Peyer's patch (tissue), 4 donors: ENCODE data around the gene OBSCN. TPM values are rescaled to one million over a fixed set of nuclear protein-coding genes. Genes with fewer than 3 reads are reported as not detected.

Experiments used
- DNase-seq, 3 donors: peaks; one replicate each; pipeline ENCODE4 v3.0.0-alpha.2; 2017 to 2019
- H3K27ac ChIP-seq, 4 donors: fragments of 200-600 bp; sonication (generic); one replicate each; pipeline ENCODE4 v1.5.1; 2016 to 2019
- H3K27me3 ChIP-seq, 2 donors: fragments of 200-600 bp; sonication (generic); one replicate each; pipeline ENCODE4 v1.5.1; 2019
- H3K36me3 ChIP-seq, 3 donors: fragments of 200-600 bp; sonication (generic); one replicate each; pipeline ENCODE4 v1.5.1; 2016 to 2019
- H3K4me1 ChIP-seq, 4 donors: fragments of 200-600 bp; sonication (generic); one replicate each; pipeline ENCODE4 v1.5.1; 2016 to 2019
- H3K4me3 ChIP-seq, 4 donors: fragments of 200-600 bp; sonication (generic); 1 replicate in 3 of 4; 2 replicates in 1 of 4; pipeline ENCODE4 v1.5.1; 2016 to 2019; ENCODE audit warnings: mild to moderate bottlenecking in 1 of 4
- H3K9me3 ChIP-seq, 4 donors: fragments of 200-600 bp; sonication (generic); one replicate each; pipeline ENCODE4 v1.5.1; 2016 to 2019; ENCODE audit warnings: mild to moderate bottlenecking in 1 of 4
- CTCF ChIP-seq, 6 experiments: fragments of 450-650 bp in 4 of 6; fragments of 200-600 bp in 2 of 6; sonication (generic) in 1 of 6; IDR thresholded peaks; one replicate each; pipeline ENCODE4 v1.5.1; 2017 to 2019; ENCODE audit warnings: antibody characterized with exemption in 6 of 6, mild to moderate bottlenecking in 3 of 6, moderate library complexity in 1 of 6
- POLR2A ChIP-seq, 2 donors: fragments of 450-650 bp; IDR thresholded peaks; one replicate each; pipeline ENCODE4 v1.5.1; 2017; ENCODE audit warnings: antibody characterized with exemption in 2 of 2, mild to moderate bottlenecking in 2 of 2, moderate library complexity in 2 of 2
- total RNA-seq, 4 donors: library from RNA; depleted of rRNA; stranded (reverse); fragments of >200 nt; gene quantifications; one replicate each; pipeline ENCODE4 v1.1.0, GENCODE V29; 2016

The OBSCN gene
- total RNA-seq, 4 donors from 2014 or later = 5.8 to 136 (median 34.4) TPM

GRCh38 chr1:228177721-228178710 lies 29.8 kb upstream of the OBSCN start:
- H3K36me3 ChIP-seq = peaks cover 0 to 13% (median 0%) of the 10 kb centered on the region in 3 donors
- TF ChIP-seq CTCF (IDR thresholded peaks at IDR 0.05) = no peak
- no peak for TF ChIP-seq POLR2A (IDR thresholded peaks at IDR 0.05)
- no peaks in the 10 kb centered on the region for H3K9me3 ChIP-seq
- peak in 1 of 3 donors; percentile 13 for DNase-seq
- H3K27ac ChIP-seq = peak overlapping the region in 2 of 4 donors; percentile 58 to 64
- no peaks in the 10 kb centered on the region for H3K27me3 ChIP-seq
- H3K4me1 ChIP-seq = peaks cover 0 to 4% (median 0%) of the 10 kb centered on the region in 4 donors
- H3K4me3 ChIP-seq = no peak overlapping the region

DNA sequence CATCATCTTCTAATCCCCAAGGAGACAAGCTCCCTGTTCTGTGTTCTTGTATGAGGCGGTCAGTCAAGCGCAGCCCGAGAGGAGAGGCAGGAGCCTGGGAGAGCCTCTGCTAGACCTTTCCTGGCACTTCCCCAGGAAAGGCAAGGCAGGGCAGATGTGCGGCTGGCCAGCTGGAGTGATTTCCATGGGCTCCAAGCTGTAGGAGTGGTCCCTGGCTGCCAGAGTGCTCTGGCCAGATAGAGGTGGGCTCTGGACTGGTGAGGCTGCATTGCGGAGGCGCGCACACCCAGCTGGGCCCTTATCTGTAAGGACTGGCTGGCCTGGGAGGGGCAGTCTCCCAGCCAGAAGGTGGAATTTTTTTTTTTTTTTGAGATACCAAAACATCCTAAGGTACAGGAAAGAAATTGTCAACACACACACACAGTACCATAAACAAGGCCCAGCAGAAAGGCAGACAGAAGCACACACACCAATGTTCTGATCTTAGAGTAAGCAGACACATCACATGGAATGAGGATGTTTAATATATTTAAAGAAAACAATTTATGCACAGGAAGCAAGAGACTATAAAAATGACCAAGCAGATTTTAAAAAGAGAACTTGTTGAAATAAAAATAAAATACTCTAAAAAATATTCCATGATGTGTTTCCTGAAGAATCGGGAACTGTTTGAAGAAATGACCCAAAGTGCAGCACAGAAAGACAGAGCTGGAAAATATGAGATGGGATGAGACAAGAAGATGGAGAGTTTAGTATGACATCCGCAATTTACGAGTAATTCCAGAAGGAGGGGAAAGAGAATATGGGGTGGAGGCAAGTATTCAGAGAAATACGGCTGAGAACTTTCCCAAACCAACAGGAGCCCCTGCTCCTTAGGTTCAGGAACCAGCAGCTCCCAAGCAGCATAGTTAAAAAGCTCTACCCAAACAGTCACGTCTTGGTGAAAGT lies 28.8 kb upstream of the OBSCN start:
- no peak overlapping the region for H3K4me3 ChIP-seq
- peak overlapping the region in 1 of 4 donors; percentile 58 for H3K27ac ChIP-seq
- no peaks in the 10 kb centered on the region for H3K9me3 ChIP-seq
- DNase-seq = peak in 1 of 3 donors; percentile 40
- H3K27me3 ChIP-seq = no peaks in the 10 kb centered on the region
- H3K36me3 ChIP-seq = peaks cover 0 to 13% (median 0%) of the 10 kb centered on the region in 3 donors
- no peaks in the 10 kb centered on the region for H3K4me1 ChIP-seq
- no peak for TF ChIP-seq CTCF (IDR thresholded peaks at IDR 0.05)
- TF ChIP-seq POLR2A (IDR thresholded peaks at IDR 0.05) = no peak

DNA sequence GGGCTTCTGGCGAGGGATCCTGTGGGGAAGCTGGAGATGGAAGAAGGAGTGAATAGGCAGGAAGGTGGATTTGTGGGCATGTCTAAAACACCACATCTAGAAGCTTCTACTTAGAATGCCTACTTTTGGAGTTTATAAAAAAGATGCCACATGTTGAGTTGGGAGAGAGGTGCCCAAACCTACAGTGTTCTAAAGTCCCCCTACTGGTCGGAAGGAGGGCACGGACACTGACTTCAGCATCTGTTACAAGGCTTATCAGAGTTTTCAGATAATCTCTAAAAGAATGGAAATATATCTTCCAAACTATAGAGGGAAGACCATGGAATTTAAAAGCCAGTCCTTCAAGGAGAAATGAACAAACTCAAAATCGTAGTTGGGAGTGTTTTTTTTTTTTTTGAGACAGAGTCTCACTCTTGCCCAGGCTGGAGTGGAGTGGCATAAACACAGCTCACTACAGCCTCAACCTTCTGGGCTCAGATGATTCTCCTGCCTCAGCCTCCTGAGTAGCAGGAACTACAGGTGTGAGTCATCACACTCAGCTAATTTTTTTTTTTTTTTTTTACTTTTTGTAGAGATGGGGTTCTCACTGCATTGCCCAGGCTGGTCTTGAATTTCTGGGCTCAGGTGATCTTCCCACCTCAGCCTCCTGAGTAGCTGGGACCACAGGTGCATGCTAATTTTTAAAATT lies 27.4 kb upstream of the OBSCN start:
- Histone ChIP-seq H3K9me3 (no peaks in the 10 kb centered on the region), H3K36me3 (peaks cover 0 to 3% (median 0%) of the 10 kb centered on the region in 3 donors), H3K27me3 (no peaks in the 10 kb centered on the region), H3K4me3 (no peak overlapping the region), H3K4me1 (no peaks in the 10 kb centered on the region), H3K27ac (no peak overlapping the region)
- peak in 1 of 3 donors; percentile 38 for DNase-seq
- TF ChIP-seq POLR2A (IDR thresholded peaks at IDR 0.05) (no peak), CTCF (IDR thresholded peaks at IDR 0.05) (no peak)

DNA sequence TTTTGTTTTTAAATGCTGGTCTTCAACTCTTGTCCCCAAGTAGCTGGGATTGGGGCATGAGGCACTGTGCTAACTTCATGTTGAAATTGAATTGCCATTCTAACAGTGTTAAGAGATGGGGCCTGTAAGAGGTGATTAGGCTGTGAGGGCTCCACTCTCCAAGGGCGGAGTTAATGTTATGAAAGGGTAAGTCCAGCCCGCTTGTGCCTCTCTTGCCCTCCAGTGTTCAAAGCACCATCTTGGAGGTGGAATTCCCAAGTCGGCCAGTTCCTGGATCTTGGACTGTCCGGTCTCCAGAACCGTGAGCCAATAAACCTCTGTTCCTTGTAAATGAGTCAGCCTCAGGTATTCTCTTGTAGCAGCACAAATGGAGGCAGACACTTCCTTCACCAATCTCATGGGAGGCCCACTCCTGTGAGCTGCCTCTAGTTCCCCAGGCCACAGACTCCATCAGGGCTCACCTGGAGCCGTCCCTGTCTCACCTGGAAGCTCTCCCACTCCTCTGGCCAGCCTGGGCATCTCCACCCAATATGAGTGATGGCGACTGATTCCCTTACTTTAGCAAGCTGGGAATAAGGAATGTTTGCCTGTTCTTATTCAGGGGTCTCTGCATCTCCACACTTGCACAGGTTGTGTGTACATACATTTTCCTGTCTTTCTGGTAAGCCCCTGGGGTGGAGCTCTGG lies 26.7 kb upstream of the OBSCN start:
- no peak for TF ChIP-seq CTCF (IDR thresholded peaks at IDR 0.05)
- TF ChIP-seq POLR2A (IDR thresholded peaks at IDR 0.05) = no peak
- DNase-seq = peak in 1 of 3 donors; percentile 30
- Histone ChIP-seq H3K36me3 (no peaks in the 10 kb centered on the region), H3K4me3 (no peak overlapping the region), H3K9me3 (no peaks in the 10 kb centered on the region), H3K27me3 (no peaks in the 10 kb centered on the region), H3K27ac (no peak overlapping the region), H3K4me1 (no peaks in the 10 kb centered on the region)
